Astrocyte (in vitro differentiated cells and primary cell): ENCODE data around the gene IPCEF1. TPM values are rescaled to one million over a fixed set of nuclear protein-coding genes. Genes with fewer than 3 reads are reported as not detected.

Source experiments
- DNase-seq: peaks from one replicate; pipeline ENCODE4 v3.0.0-alpha.2; 2010; ENCODE audit warnings: low read depth
- FAIRE-seq: peaks from 2 replicates; lab custom pipeline; 2011; peaks lifted over from hg19 to GRCh38; lab: Jason Lieb, UNC
- H2AFZ ChIP-seq: 2 replicates; pipeline ENCODE4 v1.6.0; 2012; ENCODE audit warnings: low read depth, low read length, inconsistent platforms
- H3K27ac ChIP-seq: 2 replicates; pipeline ENCODE4 v1.5.1; 2011; ENCODE audit warnings: low read depth, low read length, inconsistent platforms
- H3K27me3 ChIP-seq: 2 replicates; pipeline ENCODE4 v1.6.0; 2011; ENCODE audit warnings: low read length, inconsistent platforms; ENCODE audit not compliant: insufficient read depth
- H3K36me3 ChIP-seq: 2 replicates; pipeline ENCODE4 v1.5.1; 2011; ENCODE audit warnings: low read length, inconsistent platforms; ENCODE audit not compliant: insufficient read depth
- H3K4me1 ChIP-seq: 2 replicates; pipeline ENCODE4 v1.5.1; 2011; ENCODE audit warnings: low read length, inconsistent platforms; ENCODE audit not compliant: insufficient read depth
- H3K4me2 ChIP-seq: 2 replicates; pipeline ENCODE4 v1.6.0; 2012; ENCODE audit warnings: low read length, inconsistent platforms
- H3K4me3 ChIP-seq: 2 replicates; pipeline ENCODE4 v1.5.1; 2011; ENCODE audit warnings: low read depth, mild to moderate bottlenecking, low read length, inconsistent platforms; ENCODE audit not compliant: insufficient read depth
- H3K79me2 ChIP-seq: 2 replicates; pipeline ENCODE4 v1.6.0; 2012; ENCODE audit warnings: mild to moderate bottlenecking, low read length, inconsistent platforms; ENCODE audit not compliant: insufficient read depth
- H3K9ac ChIP-seq: 2 replicates; pipeline ENCODE4 v1.6.0; 2012; ENCODE audit warnings: mild to moderate bottlenecking, low read length, inconsistent platforms
- H3K9me3 ChIP-seq: 2 replicates; pipeline ENCODE4 v1.5.1; 2012; ENCODE audit warnings: low read depth, mild to moderate bottlenecking, low read length, inconsistent platforms; ENCODE audit not compliant: insufficient read depth
- H4K20me1 ChIP-seq: 2 replicates; pipeline ENCODE4 v1.6.0; 2012; ENCODE audit warnings: low read length, inconsistent platforms; ENCODE audit not compliant: insufficient read depth
- H3K27ac Mint-ChIP-seq: one replicate; pipeline ENCODE4 v1.8.0; 2021; ENCODE audit warnings: mild to moderate bottlenecking, mixed read lengths; ENCODE audit not compliant: unreplicated experiment
- H3K27me3 Mint-ChIP-seq: one replicate; pipeline ENCODE4 v1.8.0; 2021; ENCODE audit warnings: low read depth, mixed read lengths; ENCODE audit not compliant: unreplicated experiment
- H3K36me3 Mint-ChIP-seq: one replicate; pipeline ENCODE4 v1.8.0; 2021; ENCODE audit warnings: low read depth, mixed read lengths; ENCODE audit not compliant: unreplicated experiment
- H3K4me1 Mint-ChIP-seq: one replicate; pipeline ENCODE4 v1.8.0; 2021; ENCODE audit warnings: low read depth, mixed read lengths; ENCODE audit not compliant: unreplicated experiment
- H3K4me3 Mint-ChIP-seq: one replicate; pipeline ENCODE4 v1.8.0; 2021; ENCODE audit warnings: mild to moderate bottlenecking, moderate library complexity, mixed read lengths; ENCODE audit not compliant: unreplicated experiment
- H3K9me3 Mint-ChIP-seq: one replicate; pipeline ENCODE4 v1.8.0; 2021; ENCODE audit warnings: mild to moderate bottlenecking, mixed read lengths; ENCODE audit not compliant: unreplicated experiment
- CTCF ChIP-seq: IDR thresholded peaks from 2 replicates; pipeline ENCODE4 v1.5.1; 2011; ENCODE audit warnings: low read depth, mild to moderate bottlenecking, inconsistent platforms, low read length, moderate library complexity; ENCODE audit not compliant: insufficient read depth
- EZH2 ChIP-seq: IDR thresholded peaks from 2 replicates; pipeline ENCODE4 v1.6.1; 2012; ENCODE audit warnings: mild to moderate bottlenecking, low read length, inconsistent platforms; ENCODE audit not compliant: insufficient read depth
- total RNA-seq: library from RNA; stranded (reverse); gene quantifications from 2 replicates; pipeline ENCODE4 v1.2.1, GENCODE V29; 2021

IPCEF1 gene
- total RNA-seq, 1 donor from 2014 or later, result 0.16 TPM

DNA sequence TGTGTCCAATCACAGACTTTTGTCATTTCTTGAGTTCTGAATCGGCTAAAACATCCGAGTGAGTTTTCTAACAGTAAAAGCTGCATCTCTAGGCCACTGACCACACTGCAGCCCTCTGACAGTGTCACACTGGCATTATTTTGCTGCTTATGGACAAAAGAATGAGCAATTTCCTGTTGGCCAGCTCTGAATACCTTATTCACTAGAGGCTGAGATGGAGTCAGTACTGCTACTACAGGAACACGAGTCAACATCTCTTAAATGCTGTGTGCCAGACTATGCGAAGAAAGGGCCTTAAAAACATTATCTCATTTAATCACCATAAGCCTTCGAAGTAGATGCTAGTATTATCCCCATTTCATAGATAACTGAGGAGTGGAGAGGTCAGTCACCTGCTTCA, 42.5 kb upstream of the IPCEF1 start:
- no peak overlapping the region for H3K4me3 Mint-ChIP-seq
- H3K9me3 Mint-ChIP-seq, result no peaks in the 10 kb centered on the region
- no peaks in the 10 kb centered on the region for H3K27me3 Mint-ChIP-seq
- no peaks in the 10 kb centered on the region for H3K79me2 ChIP-seq
- H3K9me3 ChIP-seq, result no peaks in the 10 kb centered on the region
- no peaks in the 10 kb centered on the region for H4K20me1 ChIP-seq
- peak overlapping the region; percentile 28 for H3K9ac ChIP-seq
- FAIRE-seq, result no peak
- H3K27ac ChIP-seq, result peak overlapping the region; percentile 28
- H3K36me3 Mint-ChIP-seq, result peaks cover 8% of the 10 kb centered on the region
- no peaks in the 10 kb centered on the region for H3K27me3 ChIP-seq
- H3K36me3 ChIP-seq, result no peaks in the 10 kb centered on the region
- H2AFZ ChIP-seq, result peak overlapping the region; percentile 41
- H3K4me2 ChIP-seq, result peak overlapping the region; percentile 53
- peak overlapping the region; percentile 31 for H3K27ac Mint-ChIP-seq
- no peak for TF ChIP-seq EZH2
- no peak for TF ChIP-seq CTCF
- peak overlapping the region; percentile 11 for H3K4me3 ChIP-seq
- H3K4me1 Mint-ChIP-seq, result peaks cover 14% of the 10 kb centered on the region
- H3K4me1 ChIP-seq, result peaks cover 17% of the 10 kb centered on the region
- DNase-seq, result peak; percentile 77

- Mint-ChIP-seq H3K36me3 (peaks cover 8% of the 10 kb centered on the region), H3K9me3 (no peaks in the 10 kb centered on the region), H3K27me3 (no peaks in the 10 kb centered on the region), H3K4me1 (peaks cover 15% of the 10 kb centered on the region), H3K4me3 (no peak overlapping the region), H3K27ac (no peak overlapping the region)
- Histone ChIP-seq H3K4me2 (no peak overlapping the region), H3K36me3 (no peaks in the 10 kb centered on the region), H3K9me3 (no peaks in the 10 kb centered on the region), H3K9ac (no peak overlapping the region), H4K20me1 (no peaks in the 10 kb centered on the region), H3K4me1 (peaks cover 11% of the 10 kb centered on the region), H2AFZ (no peak overlapping the region), H3K4me3 (no peak overlapping the region), H3K79me2 (no peaks in the 10 kb centered on the region), H3K27ac (no peak overlapping the region), H3K27me3 (no peaks in the 10 kb centered on the region)
- FAIRE-seq, result no peak
- no peak for DNase-seq
- no peak for TF ChIP-seq EZH2
- no peak for TF ChIP-seq CTCF
These were observed 41.0 kb upstream of the IPCEF1 start for GRCh38 chr6:154397491-154398195.

- H3K4me1 Mint-ChIP-seq, result peaks cover 11% of the 10 kb centered on the region
- no peak for FAIRE-seq
- H3K27ac ChIP-seq, result no peak overlapping the region
- H3K4me3 Mint-ChIP-seq, result no peak overlapping the region
- no peak overlapping the region for H3K4me2 ChIP-seq
- no peaks in the 10 kb centered on the region for H3K27me3 Mint-ChIP-seq
- no peaks in the 10 kb centered on the region for H3K36me3 ChIP-seq
- H2AFZ ChIP-seq, result no peak overlapping the region
- H3K4me1 ChIP-seq, result peaks cover 11% of the 10 kb centered on the region
- H3K79me2 ChIP-seq, result no peaks in the 10 kb centered on the region
- H3K36me3 Mint-ChIP-seq, result peaks cover 2% of the 10 kb centered on the region
- H4K20me1 ChIP-seq, result no peaks in the 10 kb centered on the region
- no peaks in the 10 kb centered on the region for H3K27me3 ChIP-seq
- no peak for DNase-seq
- H3K9me3 Mint-ChIP-seq, result no peaks in the 10 kb centered on the region
- no peak overlapping the region for H3K4me3 ChIP-seq
- H3K27ac Mint-ChIP-seq, result no peak overlapping the region
- no peak overlapping the region for H3K9ac ChIP-seq
- TF ChIP-seq CTCF, result no peak
- TF ChIP-seq EZH2, result no peak
- no peaks in the 10 kb centered on the region for H3K9me3 ChIP-seq
These were observed 39.3 kb upstream of the IPCEF1 start for GRCh38 chr6:154395878-154396277.
